ENCODE data around the gene CERS6.

The CERS6 gene

GRCh38 chr2:168702579-168702978, 246.5 kb downstream of the CERS6 start:
- no peak for DNase-seq (ENCODE audit: low read depth in 2 of 2)

GRCh38 chr2:168703926-168704325, 247.9 kb downstream of the CERS6 start:
- DNase-seq (ENCODE audit: low read depth in 2 of 2): no peak

GRCh38 chr2:168705534-168706470, 249.7 kb downstream of the CERS6 start:
- no peak for DNase-seq (ENCODE audit: low read depth in 2 of 2)

GRCh38 chr2:168706806-168707205, 250.7 kb downstream of the CERS6 start:
- DNase-seq (ENCODE audit: low read depth in 2 of 2): no peak

GRCh38 chr2:168708080-168708479, 252.0 kb downstream of the CERS6 start:
- no peak for DNase-seq (ENCODE audit: low read depth in 2 of 2)

GRCh38 chr2:168710754-168711467, 254.8 kb downstream of the CERS6 start:
- no peak for DNase-seq (ENCODE audit: low read depth in 2 of 2)

GRCh38 chr2:168712053-168712452, 256.0 kb downstream of the CERS6 start:
- no peak for DNase-seq (ENCODE audit: low read depth in 2 of 2)

- no peak for DNase-seq (ENCODE audit: low read depth in 2 of 2)
Observed at GRCh38 chr2:168713325-168713724, 257.3 kb downstream of the CERS6 start.

- no peak for DNase-seq (ENCODE audit: low read depth in 2 of 2)
Observed at GRCh38 chr2:168715849-168716248, 259.8 kb downstream of the CERS6 start.

- no peak for DNase-seq (ENCODE audit: low read depth in 2 of 2)
Observed at GRCh38 chr2:168716839-168717238, 260.8 kb downstream of the CERS6 start.

GRCh38 chr2:168717790-168718502, 261.9 kb downstream of the CERS6 start:
- no peak for DNase-seq (ENCODE audit: low read depth in 2 of 2)

GRCh38 chr2:168718622-168719021, 262.6 kb downstream of the CERS6 start:
- no peak for DNase-seq (ENCODE audit: low read depth in 2 of 2)

- DNase-seq (ENCODE audit: low read depth in 2 of 2): no peak
Observed at GRCh38 chr2:168719446-168719845, 263.4 kb downstream of the CERS6 start.

- DNase-seq (ENCODE audit: low read depth in 2 of 2): no peak
Observed at GRCh38 chr2:168722592-168722991, 266.5 kb downstream of the CERS6 start.

GRCh38 chr2:168723275-168723899, 267.3 kb downstream of the CERS6 start:
- no peak for DNase-seq (ENCODE audit: low read depth in 2 of 2)

GRCh38 chr2:168726375-168726774, 270.3 kb downstream of the CERS6 start:
- DNase-seq (ENCODE audit: low read depth in 2 of 2): no peak

GRCh38 chr2:168727904-168728470, 271.9 kb downstream of the CERS6 start:
- DNase-seq (ENCODE audit: low read depth in 2 of 2): no peak

GRCh38 chr2:168729455-168729854, 273.4 kb downstream of the CERS6 start:
- no peak for DNase-seq (ENCODE audit: low read depth in 2 of 2)

- no peak for DNase-seq (ENCODE audit: low read depth in 2 of 2)
Observed at GRCh38 chr2:168730344-168730743, 274.3 kb downstream of the CERS6 start.

- no peak for DNase-seq (ENCODE audit: low read depth in 2 of 2)
Observed at GRCh38 chr2:168731002-168731401, 274.9 kb downstream of the CERS6 start.

GRCh38 chr2:168731616-168732015, 275.5 kb downstream of the CERS6 start:
- no peak for DNase-seq (ENCODE audit: low read depth in 2 of 2)

Data from activated CD4-positive, alpha-beta T cell treated with anti-CD3 and anti-CD28 coated beads for 24 hours (primary cell).